Erythroblast (primary cell): ENCODE measurements around the gene AKNA.

ENCODE experiments used
- DNase-seq, 2 experiments: peaks; one replicate each; lab custom pipeline; 2025; lab: John Stamatoyannopoulos, UW
- GATA1 ChIP-seq: IDR thresholded peaks from 2 replicates; pipeline ENCODE4 v1.6.1; 2011; ENCODE audit warnings: low read depth, mild to moderate bottlenecking, control low read depth, low read length, moderate library complexity
- POLR2A ChIP-seq: IDR thresholded peaks from 2 replicates; pipeline ENCODE4 v1.6.1; 2011; ENCODE audit warnings: mild to moderate bottlenecking, low read length

The AKNA gene

DNA sequence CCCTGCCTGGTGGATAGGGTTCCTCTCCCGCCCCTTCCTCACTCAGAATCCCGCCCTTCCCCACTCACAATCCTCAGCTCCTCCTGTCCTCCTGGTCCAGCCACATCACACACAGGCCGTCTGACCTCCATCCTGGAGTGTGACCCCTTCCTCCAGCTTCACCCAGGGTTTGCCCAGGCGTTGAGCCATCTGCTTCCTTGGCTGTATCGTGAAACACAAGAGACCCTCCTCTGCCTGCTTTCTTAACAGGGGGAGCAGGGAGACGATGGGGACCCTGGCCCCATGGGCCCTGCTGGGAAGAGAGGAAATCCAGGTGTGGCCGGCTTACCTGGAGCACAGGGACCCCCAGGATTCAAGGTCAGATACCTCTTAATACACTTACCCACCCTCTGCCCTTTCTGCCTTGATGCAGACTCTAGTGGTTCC is 97.2 kb downstream of the AKNA start:
- DNase-seq: no peak
- TF ChIP-seq GATA1 (no peak), POLR2A (no peak)

DNA sequence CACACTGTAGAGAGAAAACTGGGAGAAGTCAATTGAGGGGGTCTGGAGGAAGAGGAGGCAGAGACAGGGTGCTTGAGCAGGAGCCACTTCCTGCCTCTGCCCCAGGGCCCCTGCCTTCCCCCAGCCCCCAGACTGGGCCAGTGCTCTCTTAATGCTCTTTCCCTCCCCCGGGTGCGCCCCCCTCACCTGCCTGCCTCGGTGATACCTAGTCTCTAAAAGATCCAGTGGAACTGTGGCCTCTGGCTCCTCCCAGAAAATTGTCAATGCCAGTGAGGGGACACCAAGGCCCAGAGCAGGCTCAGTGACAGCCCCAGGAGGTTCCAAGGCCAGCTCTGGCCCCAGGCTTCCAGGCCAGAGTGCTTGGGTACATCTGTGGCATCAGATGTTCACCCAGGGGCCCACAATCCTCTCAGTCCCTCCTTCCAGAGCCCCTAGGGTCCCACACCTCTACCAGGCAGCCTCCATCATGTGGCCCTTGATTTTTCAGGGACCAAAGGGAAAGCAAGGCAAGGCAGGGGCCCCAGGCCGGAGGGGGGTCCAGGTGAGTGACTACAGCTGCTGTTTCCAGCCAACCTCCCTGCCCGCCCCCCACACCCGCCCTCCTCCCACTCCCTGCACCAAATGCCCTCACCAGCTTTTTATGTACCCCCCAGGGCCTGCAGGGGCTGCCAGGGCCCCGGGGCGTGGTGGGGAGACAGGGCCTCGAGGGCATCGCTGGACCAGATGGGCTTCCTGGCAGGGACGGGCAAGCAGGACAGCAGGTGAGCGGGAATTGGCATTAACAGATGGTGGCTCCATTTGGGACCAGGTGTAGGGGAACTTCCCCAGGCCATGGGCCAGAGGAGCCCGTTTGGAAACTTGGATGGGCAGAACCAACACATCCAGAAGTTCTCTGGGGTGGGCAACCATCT is 98.0 kb downstream of the AKNA start:
- TF ChIP-seq GATA1: no peak
- DNase-seq: no peak

DNA sequence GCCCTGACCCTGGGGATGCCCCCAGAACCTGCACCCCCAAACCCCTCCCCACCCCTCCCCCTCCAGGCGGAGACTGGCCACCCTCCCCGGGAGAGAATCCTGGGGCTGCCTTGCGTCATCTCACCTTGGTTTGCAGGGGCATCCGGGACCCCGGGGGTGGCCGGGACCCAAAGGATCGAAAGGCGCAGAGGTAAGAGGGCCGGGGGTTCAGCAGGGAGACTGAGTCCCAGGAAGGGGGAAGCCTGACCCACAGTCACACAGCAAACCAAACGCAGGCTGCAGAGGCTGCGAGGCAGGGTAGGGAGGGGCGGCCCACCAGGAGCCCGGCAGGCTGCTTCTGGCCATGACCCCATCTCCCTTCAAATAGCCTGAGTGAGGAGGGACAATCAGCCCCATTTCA is 98.7 kb downstream of the AKNA start:
- DNase-seq: no peak
- no peak for TF ChIP-seq POLR2A
- no peak for TF ChIP-seq GATA1

DNA sequence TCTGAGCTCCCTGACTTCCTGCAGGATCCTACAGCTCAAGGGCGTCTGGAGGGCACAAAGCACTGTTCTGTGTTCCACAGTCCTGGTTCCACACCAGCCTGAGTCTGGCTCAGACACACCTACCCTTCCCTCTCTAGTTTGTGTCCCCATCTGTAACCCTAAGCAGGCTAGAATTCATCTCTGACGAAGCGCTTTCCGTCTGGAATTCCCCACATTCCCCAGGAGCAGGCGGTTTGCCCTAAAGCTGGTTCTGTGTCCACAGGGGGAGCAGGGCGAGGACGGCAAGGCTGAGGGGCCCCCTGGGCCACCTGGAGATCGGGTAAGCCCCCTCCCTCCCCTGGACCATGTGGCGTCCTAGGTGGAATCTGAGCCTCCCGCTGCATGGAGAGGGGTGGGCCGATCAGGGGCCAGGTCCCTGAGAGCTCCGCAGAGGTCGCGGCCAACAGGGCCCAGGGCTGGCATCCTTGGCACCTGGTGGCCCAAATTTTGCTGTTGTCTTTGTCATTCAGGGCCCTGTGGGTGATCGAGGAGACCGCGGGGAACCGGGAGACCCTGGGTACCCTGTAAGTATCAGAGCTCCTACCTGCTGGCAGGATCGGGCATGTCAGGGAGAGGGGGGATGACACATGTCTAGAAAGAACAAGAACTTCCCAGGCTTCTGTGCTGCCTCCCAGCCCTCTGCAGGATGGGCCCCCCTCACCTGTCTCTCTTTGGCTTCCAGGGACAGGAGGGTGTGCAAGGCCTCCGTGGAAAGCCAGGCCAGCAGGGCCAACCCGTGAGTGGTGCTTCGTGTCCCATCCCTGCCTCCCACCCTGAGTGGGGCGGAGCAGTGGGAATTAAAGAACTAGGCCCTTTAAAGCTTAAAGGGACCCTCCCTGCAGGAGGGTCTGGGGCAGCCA is 99.3 kb downstream of the AKNA start:
- TF ChIP-seq POLR2A: no peak
- no peak for TF ChIP-seq GATA1
- no peak for DNase-seq

DNA sequence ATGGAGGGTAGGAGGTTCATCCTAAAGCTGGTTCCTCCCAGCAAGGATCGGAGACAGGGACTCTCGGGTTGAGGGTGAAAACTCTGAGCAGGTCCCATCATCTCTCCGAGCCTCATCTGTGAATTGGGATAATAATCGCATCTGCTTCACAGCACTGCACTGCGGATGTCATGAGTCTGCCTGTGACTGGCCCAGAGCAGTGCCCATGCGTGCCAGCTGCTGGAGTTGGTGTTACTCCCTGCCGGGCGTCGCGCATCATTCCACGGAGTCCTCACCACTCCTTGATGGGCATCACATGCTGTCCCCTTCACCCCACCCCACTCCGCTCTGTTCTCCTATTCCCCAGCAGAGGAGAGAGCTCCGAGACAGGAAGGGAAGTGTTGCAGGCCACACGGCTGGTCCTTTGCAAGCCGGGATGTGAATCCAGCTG is 100.0 kb downstream of the AKNA start:
- TF ChIP-seq GATA1 (no peak), POLR2A (no peak)
- no peak for DNase-seq

DNA sequence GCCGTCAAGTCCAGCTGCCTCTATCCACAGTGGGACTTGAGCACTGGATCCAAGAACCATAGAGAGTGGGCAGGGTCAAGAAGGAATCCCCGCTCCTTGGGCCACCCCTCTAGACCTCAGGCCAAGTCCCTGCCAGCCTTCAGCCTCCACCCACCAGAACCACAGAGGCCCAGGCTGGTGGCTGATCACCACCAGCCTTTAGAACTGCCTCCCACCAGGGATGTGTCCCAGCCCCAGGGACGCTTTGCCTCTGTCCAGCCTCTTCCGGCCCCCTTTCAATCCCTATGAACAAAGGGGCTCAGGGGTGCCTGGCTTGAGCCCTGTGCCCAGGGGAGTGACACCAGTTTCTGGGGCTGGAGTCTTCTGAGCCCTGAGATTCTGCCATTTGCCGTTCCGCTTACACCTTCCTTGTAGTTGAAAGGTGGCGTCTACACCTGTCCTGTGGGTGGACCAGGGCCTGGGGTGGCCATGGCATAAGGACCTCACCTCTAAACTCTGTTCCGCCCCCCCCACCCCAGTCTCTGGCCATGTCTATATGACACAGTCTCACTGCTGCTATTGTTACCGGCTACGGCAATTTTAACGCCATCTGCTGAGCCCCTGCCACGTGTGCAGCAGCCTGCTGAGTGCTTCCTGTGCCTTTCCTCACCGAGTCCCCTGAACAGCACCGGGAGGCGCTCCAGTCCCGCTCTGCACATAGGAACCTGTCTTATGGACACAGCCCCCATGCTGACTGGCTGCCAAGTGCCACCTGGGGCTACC is 100.6 kb downstream of the AKNA start:
- DNase-seq: no peak
- TF ChIP-seq GATA1 (no peak), POLR2A (no peak)

DNA sequence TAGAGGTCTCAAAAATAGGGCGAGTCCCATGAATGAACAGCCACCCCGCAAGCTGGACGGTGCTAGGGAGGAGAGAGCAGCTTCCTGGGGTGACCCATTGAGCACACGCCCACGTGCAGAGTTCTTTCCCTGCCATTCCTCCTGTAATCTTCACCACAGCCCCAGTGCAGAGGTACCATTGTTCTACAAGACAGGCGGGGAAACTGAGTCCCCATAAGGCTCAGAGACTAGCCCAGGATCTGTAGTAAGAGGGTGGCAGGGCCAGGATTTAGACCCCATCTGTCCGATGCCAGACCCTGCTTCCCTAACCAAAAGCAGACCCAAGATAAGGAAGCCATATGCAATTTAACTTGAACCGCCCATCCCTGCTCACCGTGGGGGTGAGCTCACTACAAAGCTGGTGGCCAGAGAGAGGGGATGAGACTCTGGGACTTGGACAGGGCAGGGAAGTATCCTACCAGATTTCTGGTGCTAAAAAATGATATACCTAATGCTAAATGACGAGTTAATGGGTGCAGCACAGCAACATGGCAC is 101.6 kb downstream of the AKNA start:
- no peak for DNase-seq
- no peak for TF ChIP-seq GATA1
- no peak for TF ChIP-seq POLR2A

DNA sequence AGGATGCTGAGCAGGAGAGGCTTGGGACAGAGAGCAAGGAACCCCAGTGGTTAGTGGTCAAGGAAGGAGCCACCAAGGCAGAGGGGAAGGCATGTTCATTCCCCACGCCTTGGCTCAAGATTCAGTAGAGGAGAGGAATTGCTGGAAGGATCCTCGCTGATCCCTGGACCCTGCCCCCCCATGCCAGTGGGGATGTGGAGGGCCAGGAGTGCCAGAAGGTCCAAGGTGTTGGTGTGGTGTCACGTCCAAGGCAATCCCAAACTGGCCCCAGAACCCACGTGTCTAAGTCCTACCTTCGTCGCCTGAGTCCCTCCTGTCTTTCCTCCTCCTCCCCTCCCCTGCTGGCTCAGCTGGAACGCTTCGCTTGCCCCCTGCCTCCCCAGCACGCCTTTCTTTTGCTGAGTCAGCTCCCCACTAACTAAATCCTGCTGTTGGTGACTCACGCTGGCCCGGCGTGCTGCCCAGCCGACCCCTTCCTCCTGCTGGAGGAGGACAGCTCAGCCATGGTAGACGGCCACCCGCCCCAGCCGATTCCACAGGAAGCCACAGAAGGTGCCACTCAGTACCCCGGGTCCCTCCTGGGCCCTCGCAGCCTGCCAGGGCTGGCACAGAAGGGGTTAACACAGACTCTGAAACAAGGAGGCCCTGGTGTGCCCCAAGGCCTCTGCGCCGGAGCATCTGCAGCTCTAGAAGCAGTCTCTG is 102.5 kb downstream of the AKNA start:
- DNase-seq: no peak
- TF ChIP-seq POLR2A (no peak), GATA1 (no peak)

DNA sequence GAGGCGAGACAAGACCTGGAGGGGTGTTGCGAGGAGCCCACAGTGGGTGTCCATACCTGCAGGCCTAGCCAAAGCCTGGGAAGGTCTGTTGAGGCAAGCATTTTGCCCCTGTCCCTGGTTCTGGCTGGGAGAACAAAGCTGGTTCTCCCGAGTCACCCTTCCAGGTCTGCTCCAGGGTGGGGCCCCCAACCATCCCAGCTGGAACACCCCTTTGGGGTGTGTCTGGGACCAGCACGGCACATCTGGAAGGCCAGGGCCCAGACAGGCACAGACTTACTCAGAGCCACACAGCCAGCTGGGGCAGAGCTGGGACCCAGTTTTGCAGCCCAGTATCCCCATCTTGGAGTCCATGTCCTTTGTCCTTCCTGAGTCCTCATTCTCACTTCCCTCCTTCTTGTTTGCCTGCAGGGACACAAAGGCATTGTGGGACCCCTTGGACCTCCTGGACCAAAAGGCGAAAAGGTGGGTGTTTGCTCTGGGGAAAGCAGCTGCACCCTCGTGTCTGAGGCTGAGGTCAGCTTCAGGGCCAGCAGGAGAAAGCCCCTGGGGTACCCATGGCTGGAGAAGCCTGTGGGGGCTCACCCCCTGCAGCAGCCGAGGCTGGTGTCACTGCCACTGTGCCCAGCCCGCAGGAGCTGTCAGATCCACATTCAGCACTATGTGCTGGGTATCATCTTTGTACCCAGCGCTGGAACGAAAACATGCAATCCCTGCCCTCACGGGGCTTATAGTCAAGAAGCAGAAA is 103.3 kb downstream of the AKNA start:
- DNase-seq: no peak
- TF ChIP-seq POLR2A (no peak), GATA1 (no peak)
